ENCODE measurements around the gene MED12. TPM values are rescaled to one million over a fixed set of nuclear protein-coding genes. Genes with fewer than 3 reads are reported as not detected.
"Not testable (repeated sequence)": the region's sequence is repeated elsewhere in the genome, so short reads cannot be mapped to it uniquely, and the experiment has no call there.

MED12 gene
- total RNA-seq, 1 donor from 2014 or later = 42.5 TPM

DNA sequence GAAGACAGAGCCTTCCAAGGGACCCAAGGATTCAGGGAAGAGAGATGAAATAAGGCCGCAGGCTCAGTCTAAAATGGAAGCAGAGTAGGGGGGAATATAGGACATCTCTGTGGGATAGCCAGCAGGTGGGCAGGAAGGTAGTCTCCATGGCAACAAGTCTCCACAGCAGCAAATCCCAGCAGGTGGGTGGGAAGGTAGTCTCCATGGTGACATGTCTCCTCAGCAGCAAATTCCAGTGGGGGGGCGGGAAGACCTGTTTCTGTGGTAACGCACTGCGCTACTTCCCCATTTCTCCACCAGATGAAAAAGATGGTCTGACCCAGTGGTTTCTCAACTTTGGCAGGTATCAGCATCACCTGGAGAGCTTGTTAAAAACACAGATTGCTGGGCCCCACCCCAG, 44.6 kb downstream of the MED12 start:
- no peak for DNase-seq (ENCODE audit: low read depth)

DNA sequence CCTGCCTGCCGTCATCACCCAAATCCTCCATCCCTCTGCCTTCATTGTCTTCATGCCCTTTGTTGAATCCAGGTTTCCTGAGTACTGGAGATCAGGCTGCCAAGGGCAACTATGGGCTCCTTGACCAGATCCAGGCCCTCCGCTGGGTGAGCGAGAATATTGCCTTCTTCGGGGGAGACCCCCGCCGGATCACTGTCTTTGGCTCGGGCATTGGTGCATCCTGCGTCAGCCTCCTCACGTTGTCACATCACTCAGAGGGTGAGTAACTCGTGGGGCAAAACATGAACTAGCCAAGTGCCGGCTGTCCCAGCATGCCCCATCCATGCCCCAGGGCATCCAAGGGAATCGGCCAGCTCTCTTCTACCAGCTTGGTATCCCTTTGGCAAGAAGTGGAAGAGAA, 45.7 kb downstream of the MED12 start:
- DNase-seq (ENCODE audit: low read depth) = no peak

DNA sequence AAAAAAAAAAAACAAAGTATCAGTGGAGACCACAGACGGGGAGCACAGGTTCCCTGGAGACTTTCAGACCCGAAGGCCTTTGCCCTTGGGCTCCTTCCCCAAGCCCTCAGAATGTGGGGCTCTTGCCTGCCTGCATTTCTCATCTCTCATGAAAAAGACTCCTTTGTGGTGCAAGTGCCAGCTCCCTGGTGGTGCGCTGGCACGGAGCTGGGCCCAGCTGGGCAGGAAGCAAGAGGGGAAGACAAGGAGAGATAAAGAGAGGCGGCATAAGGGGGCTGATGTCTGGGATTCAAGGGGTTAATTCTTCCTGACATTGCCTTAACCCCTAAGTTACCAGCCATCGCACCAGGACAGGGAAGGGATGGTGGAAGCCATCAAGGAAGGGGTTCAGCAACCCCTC, 48.1 kb downstream of the MED12 start:
- no peak for DNase-seq (ENCODE audit: low read depth)

DNA sequence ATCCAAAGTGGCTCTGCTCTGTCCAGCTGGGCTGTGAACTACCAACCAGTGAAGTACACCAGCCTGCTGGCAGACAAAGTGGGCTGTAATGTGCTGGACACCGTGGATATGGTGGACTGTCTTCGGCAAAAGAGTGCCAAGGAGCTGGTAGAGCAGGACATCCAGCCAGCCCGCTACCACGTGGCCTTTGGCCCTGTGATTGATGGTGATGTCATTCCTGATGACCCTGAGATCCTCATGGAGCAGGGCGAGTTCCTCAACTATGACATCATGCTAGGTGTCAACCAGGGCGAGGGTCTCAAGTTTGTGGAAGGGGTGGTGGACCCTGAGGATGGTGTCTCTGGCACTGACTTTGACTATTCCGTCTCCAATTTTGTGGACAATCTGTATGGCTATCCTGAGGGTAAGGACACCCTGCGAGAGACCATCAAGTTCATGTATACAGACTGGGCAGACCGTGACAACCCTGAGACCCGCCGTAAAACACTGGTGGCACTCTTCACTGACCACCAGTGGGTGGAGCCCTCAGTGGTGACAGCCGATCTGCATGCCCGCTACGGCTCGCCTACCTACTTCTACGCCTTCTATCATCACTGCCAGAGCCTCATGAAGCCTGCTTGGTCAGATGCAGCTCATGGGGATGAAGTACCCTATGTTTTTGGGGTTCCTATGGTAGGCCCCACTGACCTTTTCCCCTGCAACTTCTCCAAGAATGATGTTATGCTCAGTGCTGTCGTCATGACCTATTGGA, 48.8 kb downstream of the MED12 start:
- DNase-seq (ENCODE audit: low read depth) = no peak

DNA sequence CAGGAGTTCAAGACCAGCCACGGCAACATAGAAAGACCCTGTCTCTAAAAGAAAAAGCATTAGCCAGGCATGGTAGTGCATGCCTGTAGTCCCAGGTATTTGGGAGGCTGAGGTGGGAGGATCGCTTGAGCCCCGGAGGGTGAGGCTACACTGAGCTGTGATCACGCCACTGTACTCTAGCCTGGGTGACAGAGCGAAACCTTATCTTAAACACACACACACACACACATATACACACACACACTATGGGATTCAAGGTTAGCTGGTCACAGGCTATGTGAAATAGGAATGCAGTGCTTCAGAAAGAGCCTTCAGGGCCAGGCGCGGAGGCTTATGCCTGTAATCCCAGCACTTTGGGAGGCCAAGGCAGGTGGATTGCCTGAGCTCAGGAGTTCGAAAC, 49.7 kb downstream of the MED12 start:
- no peak for DNase-seq (ENCODE audit: low read depth)

DNA sequence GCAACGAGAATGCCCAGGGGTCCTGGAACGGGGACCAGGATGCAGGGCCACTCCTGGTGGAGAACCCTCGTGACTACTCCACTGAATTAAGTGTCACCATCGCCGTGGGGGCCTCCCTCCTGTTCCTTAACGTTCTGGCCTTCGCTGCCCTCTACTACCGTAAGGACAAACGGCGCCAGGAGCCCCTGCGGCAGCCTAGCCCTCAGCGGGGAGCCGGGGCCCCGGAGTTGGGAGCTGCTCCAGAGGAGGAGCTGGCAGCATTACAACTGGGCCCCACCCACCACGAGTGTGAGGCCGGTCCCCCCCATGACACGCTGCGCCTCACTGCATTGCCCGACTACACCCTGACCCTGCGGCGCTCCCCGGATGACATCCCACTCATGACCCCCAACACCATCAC, 51.2 kb downstream of the MED12 start:
- no peak for DNase-seq (ENCODE audit: low read depth)

DNA sequence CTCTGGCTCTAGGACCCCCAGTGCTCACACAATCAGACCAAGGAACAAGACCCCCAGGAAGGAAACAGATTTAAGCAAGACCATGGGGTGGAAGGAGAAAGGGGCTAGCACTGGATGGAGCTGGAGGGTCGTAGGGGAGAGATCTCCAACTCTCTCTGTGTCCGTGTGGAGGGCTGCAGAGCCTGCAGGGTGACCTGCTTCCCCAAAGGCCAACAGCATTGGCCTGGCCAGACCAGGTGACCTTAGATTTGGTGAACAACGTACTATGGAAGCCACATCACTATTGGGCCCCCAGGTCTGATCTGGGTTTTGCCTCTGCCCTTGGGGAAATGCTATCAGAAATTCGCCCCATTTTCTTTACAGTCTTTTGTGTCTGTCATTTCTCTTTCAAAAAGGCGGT, 52.3 kb downstream of the MED12 start:
- no peak for DNase-seq (ENCODE audit: low read depth)

DNA sequence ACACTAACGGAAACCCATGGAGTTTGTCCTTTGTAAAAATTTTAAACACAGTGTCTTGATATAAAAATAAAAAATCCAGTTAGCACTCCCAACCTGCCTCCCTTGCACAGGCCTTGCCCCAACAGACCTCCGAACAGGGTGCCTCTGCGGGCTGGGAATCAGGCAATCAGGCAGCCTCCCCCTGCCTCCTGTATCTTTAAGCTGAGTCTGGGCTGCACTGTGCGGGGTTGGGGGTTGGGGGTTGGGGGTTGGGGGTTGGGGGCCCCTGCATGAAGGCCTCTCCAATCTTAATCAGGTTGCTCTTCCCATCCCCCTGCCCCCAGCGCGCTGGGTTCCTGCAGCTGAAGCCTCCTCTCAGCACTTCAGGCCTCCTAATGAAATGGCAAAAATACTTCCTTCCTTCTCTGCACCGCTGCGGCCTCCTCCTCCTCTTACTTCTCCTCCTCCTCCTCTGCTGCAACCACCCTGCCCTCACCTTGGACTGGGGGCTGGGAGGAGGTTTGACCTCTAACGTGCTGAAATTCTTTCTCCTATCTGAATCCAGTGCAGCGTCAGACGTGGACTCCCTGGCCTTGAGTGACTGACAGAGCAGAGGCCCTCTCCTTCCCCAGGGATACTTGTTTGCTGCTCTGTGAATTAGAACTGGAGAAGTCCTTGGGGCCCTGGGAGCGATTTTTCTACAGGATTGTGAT, 52.9 kb downstream of the MED12 start:
- no peak for DNase-seq (ENCODE audit: low read depth)

DNA sequence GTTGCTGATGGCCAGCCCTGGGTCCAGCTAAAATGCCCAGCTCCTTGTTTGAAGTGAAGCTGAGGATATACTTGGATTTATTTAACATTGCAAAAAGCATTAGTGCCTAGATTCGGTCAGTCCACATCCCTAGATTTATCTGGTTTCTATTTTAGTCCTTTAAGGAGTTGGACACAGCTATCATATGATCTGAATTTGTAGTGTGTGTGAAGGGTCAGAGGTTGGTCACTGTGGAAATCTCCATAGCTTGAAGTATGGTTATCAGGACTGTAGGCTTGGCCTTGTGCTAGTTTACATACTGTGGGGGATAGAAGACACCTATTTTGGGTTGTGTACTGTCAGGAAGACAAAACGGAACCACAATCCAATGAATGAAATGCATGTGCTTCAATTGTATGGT, 55.0 kb downstream of the MED12 start:
- DNase-seq (ENCODE audit: low read depth) = no peak

DNA sequence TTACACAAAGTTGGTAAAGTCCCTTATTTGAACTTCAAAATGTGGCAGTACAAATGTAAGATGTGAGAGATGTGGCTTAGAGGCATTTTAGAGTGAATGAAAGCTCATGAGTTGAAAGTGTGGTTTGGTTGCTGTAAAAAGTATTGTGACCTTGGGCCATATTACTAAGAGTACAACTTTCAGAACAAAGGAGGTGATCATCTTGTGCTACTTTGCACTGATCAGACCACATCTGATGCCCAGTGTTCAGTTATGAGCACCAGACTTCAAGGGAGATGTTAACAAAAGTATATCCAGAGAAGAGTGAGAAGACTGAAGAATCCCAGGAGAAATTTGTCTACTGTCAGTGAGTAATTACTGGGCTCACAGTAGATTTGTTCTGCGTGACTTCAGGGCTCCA, 56.4 kb downstream of the MED12 start:
- DNase-seq (ENCODE audit: low read depth) = no peak

DNA sequence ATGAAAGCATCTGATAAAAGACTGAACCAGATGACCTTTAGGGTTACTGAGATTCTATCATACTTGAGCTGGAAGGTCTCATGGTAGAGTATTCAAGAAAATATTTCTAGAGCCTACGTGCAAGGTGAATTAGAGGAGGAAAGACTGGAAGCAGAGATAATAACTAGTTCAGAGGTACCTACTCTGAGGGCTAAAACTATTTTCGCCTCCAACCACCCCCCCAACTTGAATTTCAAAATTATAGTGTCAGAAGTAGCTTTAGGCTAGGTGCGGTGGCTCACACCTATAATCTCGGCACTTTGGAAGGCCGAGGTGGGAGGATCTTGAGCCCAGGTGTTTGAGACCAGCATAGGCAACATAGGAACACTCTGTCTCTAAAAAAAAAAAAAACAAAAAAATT, 57.1 kb downstream of the MED12 start:
- DNase-seq (ENCODE audit: low read depth) = no peak

DNA sequence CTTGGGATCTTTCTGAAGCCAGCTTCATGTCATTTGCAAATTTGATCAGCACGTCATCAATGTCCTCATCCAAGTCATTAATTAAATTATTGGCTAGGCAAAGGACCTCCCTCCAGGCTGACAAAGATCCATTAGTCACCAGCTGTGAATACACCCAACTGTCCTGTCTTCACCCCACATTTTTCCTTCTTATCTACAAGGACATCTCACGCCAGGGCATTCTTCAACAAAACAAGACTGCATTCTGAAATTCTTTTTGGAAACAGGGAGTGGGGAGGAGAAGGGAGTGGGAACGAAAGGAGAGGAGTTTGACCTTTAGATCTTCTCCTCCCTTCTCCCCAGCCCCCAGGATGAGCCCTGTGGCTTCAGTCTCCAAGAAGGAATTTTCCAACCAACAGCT, 58.9 kb downstream of the MED12 start:
- no peak for DNase-seq (ENCODE audit: low read depth)

DNA sequence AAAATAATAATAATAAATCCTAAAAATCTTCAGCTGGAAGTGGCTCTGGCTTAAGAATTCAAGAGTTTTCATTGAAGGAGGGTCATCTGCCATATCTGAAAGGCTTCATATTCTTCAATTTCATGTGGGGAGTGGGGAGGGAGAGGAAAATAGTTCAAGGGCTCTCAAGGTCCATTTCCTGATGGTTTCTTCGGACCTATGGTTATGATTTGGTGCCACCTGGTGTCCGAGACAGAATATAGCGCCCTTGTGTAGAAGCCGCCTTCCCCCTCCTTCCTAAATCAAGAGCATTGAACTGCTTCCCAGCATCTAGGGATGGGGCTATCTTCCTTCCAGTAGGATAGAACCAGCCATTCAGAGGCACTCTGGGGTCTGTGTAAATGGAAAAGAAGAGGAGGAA, 60.5 kb downstream of the MED12 start:
- DNase-seq (ENCODE audit: low read depth) = peak; percentile 53

DNA sequence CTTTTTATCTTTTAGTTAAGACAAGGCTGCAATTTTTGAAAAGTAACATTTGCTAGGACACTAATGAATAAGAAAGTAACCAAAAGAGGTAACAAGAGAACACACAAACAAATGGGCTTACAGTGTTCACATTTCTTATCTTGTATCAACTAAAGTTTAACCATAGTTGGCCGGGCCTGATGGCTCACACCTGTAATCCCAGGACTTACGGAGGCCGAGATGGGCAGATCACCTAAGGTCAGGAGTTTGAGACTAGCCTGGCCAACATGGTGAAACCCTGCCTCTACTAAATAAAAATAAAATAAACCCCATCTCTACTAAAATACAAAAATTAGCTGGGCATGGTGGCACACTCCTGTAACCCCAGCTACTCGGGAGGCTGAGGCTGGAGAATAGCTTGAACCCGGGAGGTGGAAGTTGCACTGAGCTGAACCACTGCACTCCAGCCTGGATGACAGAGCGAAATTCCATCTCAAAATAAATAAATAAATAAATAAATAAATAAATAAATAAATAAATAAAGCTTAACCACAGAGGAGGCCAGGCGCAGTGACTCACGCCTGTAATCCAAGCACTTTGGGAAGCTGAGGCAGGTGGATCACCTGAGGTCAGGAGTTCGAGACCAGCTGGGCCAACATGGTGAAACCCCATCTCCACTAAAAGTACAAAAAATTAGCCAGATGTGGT, 62.3 kb downstream of the MED12 start:
- not testable (repeated sequence) for DNase-seq (ENCODE audit: low read depth)

DNA sequence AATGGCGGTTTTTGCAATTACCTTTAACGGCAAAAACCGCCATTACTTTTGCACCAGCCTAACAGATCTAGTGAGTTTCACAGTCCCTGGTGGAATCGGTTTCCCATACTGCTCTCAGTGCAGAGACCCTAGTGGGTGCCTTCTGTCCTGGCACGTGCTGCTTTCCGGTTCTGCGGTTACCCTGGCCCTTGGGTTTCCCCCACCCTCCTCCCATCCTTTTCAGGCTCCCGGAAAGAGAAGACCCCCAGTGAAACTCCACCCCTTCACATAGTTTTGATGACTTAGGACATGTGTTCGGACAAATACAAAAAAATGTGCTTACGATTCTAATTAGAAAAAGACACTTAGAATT, 63.1 kb downstream of the MED12 start:
- DNase-seq (ENCODE audit: low read depth) = no peak

DNA sequence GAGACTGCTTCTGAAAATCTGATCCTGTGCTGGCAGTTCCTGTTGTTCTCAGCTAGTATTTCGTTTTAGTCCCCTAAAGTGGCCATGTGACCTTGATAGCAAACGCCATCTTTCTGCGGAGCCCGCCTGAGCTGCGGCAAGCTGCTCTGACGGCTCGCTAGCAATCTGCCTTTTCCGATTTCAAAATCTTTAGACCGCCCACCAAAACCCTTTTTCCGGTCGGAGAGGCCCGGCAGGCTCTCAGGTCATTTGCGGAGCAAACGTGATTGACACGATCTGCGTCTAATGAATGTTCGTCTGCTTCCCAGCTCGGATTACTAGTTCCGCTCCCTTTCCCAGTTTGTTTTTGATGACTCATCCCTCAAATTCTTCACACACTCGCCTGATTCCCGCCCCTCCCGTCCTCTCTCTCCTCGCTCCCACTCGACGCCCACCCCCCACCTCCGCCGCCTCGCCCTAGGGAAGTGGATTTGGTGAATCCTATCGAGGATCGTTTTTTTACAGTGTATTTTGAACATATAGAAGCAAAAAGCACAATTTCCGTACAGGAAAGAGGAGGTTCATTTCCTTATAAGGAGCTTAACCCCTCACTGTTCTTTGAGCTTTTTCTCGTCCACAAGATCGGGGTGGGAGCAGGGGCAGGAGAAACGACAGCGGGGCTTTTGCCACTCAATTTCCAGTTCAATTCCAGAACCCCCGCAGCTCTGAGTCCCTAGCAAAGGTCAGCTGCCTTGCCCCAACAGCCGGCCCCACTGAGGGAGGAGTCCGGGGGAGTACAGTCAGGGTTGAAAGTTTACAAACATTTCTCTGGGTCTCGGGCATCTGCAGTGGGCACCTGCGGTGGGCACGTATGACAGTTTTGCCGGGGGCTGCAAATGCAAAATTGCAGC, 63.8 kb downstream of the MED12 start:
- DNase-seq (ENCODE audit: low read depth) = peak; percentile 97

DNA sequence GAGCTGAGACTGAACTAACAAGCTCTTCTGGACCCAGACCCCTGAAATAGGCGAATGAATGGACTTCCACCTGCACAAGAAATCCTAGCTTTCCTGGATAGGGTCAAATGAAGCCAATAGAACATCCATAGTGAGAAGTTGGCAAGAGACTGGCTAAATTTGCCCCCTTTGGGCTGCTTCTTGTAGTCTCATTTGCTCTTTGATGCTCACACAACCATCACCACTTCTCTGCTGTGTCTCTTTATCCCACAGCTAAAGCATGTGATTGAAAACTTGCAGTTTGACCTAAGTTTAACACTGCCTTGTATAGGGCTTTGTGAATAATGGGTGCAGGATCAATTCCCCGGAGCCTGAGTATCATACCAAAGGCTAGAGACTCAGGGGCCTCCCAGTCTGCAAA, 64.5 kb downstream of the MED12 start:
- no peak for DNase-seq (ENCODE audit: low read depth)

DNA sequence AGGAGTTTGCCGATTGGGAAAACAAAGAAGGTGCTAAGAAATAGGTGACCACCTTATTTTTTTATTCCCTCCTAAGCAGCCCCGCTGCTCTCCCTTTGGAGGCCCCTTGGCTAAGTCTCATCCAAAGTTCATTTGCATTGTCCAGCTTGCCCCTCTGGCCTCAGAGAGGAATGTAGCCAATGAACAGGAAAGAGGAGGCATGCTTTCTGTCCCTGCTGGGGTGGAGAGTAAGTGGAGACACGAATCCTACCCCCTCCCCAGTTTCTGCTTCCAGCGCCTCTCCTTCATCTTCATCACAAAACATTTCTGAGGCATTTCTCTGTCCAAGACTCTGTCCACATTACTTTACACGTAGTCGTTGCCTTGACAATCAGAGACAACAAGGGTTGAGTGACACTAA, 64.9 kb downstream of the MED12 start:
- no peak for DNase-seq (ENCODE audit: low read depth)

DNA sequence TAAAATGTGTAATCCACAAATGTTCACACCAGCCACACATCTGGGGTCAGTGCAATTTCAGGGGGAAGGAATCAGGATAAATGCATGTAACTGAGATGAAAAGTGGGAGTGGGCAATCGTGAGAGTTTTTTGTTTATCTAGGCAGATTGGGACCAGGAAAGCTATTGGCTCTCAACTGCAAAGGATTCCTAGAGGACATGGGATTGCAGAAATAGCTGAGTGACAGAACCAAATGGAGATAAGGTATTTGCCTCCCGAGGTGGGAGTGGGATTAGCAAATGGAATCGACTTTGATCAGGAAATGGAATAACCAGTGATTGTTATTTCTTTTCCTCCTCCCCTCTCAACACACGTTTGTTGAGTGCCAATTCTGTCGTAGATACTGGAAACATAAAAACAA, 65.7 kb downstream of the MED12 start:
- DNase-seq (ENCODE audit: low read depth) = no peak

DNA sequence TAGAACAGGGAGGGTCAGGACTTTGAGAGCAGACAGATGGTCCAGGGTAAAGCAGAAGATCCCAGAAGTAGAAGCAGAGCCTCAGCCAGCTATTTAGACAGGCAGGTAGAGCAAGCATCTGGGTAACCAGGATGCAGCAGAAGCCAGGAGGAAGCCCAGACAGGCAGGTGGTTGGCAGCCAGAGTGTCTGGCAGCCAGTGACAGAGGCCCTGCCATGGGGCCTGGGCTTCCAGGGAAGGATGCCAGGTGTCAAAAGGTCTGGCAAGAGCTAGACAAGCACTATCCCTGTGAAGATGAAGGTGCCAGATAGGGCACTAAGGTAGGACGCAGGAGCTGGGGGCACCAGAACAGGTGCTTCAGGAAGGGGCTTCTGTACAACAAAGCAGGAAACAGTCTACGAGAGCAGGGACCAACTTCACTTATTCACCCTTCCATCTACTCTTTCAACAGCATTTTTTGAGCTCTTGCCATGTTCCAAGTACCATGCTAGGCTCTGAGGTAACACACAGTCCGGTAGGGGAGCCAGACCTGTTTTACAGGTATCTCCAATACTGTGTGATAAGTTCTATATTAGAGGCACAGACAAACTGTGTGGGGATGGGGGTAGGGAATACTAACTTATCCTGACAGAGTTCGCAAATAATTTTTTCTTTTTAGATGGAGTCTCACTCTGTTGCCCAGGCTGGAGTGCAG, 66.6 kb downstream of the MED12 start:
- DNase-seq (ENCODE audit: low read depth) = no peak

DNA sequence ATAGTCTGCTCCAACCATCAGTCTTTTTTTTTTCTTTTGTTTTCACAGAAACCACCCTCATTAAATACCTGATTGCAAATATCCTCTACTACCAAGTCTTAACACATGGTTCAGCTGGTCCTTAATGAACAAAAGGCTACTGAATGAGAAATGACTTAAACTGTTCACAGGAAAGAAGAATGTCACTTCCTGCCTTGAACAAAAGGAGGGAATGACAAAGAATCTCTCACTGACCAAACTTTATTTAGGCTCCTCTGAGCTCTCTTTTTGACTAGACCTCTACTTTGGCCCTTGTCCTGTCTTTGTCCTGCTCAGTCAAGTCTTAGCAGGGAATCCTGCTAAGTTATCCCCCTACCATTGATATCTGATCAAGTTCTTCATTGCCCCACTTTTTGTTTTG, 72.9 kb downstream of the MED12 start:
- no peak for DNase-seq (ENCODE audit: low read depth)
